Activated CD4-positive, alpha-beta T cell treated with anti-CD3 and anti-CD28 coated beads for 1 hour (primary cell): ENCODE results near the gene TNFAIP8.
A peak's percentile ranks its signal among the peaks of the same experiment; 100 is the strongest.
"Not testable (repeated sequence)": the region's sequence is repeated elsewhere in the genome, so short reads cannot be mapped to it uniquely, and the experiment has no call there.

Experiments
- DNase-seq: peaks from one replicate; pipeline ENCODE4 v3.0.0-alpha.2; 2020

Gene TNFAIP8

GRCh38 chr5:119428166-119428565, 72.3 kb downstream of the TNFAIP8 start:
- not testable (repeated sequence) for DNase-seq

GRCh38 chr5:119428574-119428973, 72.8 kb downstream of the TNFAIP8 start:
- not testable (repeated sequence) for DNase-seq

GRCh38 chr5:119432674-119433237, 76.9 kb downstream of the TNFAIP8 start:
- not testable (repeated sequence) for DNase-seq

DNA sequence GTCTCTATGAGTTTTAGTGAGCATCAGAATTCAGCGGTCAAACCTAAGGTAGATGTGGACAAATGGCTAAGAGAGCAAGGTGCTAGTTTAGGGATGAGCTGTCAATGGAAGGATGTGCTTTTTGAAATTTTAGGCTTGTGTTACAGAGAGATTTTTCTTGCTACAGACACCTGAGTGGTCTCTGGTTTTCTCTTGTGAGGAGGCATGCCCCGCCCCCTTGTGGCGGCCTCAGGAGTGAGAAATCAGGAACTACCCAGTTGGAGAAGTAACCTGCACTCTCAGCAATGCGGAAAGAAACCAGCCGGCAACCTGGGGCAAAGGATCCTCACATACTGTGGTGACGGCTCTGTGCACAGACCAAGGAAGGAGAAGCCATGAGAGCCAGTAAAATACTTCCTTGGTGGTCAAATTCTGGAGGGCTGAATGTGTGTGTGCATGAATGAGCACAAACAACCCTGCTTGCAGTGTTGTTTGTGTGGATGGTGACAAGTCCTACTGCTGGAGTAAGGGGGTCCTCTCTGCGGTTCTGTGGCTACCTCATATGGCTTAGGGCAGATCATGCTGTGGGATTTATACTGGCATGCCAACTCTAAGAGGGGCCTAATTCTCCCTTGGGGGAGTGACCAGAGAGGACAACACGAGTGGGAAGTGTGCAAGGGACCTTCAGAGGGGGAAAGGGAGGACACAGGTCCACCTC, 79.8 kb downstream of the TNFAIP8 start:
- peak; percentile 59 for DNase-seq

- DNase-seq, result not testable (repeated sequence)
These were observed 82.2 kb downstream of the TNFAIP8 start for GRCh38 chr5:119437785-119438586.

GRCh38 chr5:119438587-119438917, 82.7 kb downstream of the TNFAIP8 start:
- DNase-seq, result not testable (repeated sequence)

DNA sequence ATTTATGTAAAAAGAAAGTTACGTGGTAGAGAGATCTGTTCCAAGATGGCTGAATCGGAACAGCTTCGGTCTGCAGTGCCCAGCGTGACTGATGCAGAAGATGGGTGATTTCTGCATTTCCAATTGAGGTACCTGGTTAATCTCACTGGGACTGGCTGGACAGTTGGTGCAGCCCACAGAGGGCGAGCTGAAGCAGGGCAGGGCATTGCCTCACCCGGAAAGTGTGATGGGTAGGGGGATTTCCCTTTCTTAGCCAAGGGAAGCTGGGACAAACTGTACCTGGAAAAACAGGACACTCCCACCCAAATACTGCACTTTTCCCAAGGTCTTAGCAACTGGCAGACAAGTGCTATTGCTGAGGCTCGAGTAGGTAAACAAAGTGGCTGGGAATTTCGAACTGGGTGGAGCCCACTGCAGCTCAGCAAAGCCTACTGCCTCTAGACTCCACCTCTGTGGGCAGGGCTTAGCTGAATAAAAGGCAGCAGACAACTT, 83.4 kb downstream of the TNFAIP8 start:
- DNase-seq, result no peak

DNA sequence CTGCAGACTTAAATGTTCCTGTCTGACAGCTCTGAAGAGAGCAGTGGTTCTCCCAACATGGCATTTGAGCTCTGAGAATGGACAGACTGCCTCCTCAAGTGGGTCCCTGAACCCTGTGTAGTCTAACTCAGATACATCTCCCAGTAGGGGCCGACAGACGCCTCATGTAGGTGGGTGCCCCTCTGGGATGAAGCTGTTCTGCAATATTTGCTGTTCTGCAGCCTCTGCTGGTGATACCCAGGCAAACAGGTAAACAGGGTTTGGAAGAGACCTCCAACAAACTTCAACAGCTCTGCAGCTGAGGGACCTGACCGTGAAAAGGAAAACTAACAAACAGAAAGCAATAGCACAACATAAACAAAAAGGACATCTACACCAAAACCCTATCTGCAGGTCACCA, 83.8 kb downstream of the TNFAIP8 start:
- DNase-seq, result not testable (repeated sequence)

DNA sequence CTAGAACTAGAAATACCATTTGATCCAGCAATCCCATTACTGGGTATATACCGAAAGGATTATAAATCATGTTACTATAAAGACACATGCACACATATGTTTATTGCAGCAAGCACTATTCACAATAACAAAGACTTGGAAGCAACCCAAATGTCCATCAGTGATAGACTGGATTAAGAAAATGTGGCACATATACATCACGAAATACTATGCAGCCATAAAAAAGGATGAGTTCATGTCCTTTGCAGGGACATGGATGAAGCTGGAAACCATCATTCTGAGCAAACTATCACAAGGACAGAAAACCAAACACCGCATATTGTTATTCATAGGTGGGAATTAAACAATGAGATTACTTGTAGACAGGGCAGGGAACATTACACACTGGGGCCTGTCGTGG, 88.8 kb downstream of the TNFAIP8 start:
- DNase-seq, result not testable (repeated sequence)

GRCh38 chr5:119445544-119445943, 89.7 kb downstream of the TNFAIP8 start:
- DNase-seq, result no peak
